ENCODE measurements around the gene THEM5. TPM values are rescaled to one million over a fixed set of nuclear protein-coding genes. Genes with fewer than 3 reads are reported as not detected.

THEM5 gene
- total RNA-seq, 3 donors from 2014 or later: not detected

DNA sequence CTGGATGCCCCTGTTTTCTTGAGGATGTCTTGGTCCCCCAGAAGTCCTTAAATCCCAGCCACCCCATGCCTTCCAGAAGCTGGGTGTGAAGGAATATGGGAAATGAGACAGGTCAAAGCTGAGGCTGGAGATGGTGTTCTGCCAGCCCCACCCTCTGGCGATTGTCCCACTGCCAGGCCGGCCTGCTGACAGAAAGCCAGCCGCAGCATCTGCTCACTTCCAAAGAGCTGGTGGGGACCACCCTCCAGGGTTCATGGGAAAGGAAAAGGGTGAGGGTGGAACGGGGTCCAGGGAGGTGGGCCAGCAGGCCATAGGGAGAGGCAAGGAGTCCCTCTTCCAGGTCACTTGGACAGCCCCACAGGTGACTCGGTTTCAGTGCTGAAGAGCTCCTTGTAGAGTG, 46.4 kb downstream of the THEM5 start:
- Histone ChIP-seq H3K4me3 (no peak overlapping the region), H3K4me1 (no peaks in the 10 kb centered on the region), H3K36me3 (no peaks in the 10 kb centered on the region), H3K27me3 (no peaks in the 10 kb centered on the region), H3K9me3 (no peaks in the 10 kb centered on the region), H3K27ac (no peak overlapping the region)
- intact Hi-C loops (cut with DNase I; ENCODE audit: low total_unique reads): loop anchor here (5.0 kb wide), 1 partner anchor 1345 kb away; no protein-coding TSS in a partner anchor
- DNase-seq (ENCODE audit: low spot score in 2 of 2): no peak
- no peak for TF ChIP-seq POLR2A (IDR thresholded peaks at IDR 0.05)
- TF ChIP-seq POLR2AphosphoS5 (IDR thresholded peaks at IDR 0.05): no peak
- TF ChIP-seq, protein P1, sequence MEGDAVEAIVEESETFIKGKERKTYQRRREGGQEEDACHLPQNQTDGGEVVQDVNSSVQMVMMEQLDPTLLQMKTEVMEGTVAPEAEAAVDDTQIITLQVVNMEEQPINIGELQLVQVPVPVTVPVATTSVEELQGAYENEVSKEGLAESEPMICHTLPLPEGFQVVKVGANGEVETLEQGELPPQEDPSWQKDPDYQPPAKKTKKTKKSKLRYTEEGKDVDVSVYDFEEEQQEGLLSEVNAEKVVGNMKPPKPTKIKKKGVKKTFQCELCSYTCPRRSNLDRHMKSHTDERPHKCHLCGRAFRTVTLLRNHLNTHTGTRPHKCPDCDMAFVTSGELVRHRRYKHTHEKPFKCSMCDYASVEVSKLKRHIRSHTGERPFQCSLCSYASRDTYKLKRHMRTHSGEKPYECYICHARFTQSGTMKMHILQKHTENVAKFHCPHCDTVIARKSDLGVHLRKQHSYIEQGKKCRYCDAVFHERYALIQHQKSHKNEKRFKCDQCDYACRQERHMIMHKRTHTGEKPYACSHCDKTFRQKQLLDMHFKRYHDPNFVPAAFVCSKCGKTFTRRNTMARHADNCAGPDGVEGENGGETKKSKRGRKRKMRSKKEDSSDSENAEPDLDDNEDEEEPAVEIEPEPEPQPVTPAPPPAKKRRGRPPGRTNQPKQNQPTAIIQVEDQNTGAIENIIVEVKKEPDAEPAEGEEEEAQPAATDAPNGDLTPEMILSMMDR (IDR thresholded peaks at IDR 0.05): no peak

DNA sequence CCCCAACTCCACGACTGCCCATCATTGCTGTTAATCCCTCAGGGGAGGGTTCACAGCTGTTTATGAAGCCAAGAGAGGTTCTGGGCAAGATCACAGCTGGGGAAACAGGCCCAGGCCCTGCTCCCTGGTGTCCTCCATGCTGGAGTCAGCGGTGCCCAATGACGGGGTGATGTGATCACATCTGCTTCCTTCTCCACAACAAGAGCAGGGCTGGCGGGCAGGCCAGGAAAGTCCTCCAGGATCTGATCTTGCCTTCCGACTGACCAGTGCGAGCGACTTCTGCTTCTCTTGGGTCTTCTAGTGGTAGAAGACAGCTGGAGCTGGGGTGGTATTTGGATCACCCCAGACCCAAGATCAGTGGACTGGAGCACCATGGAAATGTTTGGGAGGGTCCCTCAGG, 47.3 kb downstream of the THEM5 start:
- TF ChIP-seq POLR2A (IDR thresholded peaks at IDR 0.05) (no peak), POLR2AphosphoS5 (IDR thresholded peaks at IDR 0.05) (no peak)
- TF ChIP-seq, protein P1 (IDR thresholded peaks at IDR 0.05): no peak
- intact Hi-C loops (cut with DNase I; ENCODE audit: low total_unique reads): loop anchor here (5.0 kb wide), 1 partner anchor 1344 kb away; no protein-coding TSS in a partner anchor
- Histone ChIP-seq H3K4me3 (no peak overlapping the region), H3K9me3 (no peaks in the 10 kb centered on the region), H3K27ac (no peak overlapping the region), H3K4me1 (no peaks in the 10 kb centered on the region), H3K36me3 (no peaks in the 10 kb centered on the region), H3K27me3 (no peaks in the 10 kb centered on the region)
- DNase-seq (ENCODE audit: low spot score in 2 of 2): no peak

DNA sequence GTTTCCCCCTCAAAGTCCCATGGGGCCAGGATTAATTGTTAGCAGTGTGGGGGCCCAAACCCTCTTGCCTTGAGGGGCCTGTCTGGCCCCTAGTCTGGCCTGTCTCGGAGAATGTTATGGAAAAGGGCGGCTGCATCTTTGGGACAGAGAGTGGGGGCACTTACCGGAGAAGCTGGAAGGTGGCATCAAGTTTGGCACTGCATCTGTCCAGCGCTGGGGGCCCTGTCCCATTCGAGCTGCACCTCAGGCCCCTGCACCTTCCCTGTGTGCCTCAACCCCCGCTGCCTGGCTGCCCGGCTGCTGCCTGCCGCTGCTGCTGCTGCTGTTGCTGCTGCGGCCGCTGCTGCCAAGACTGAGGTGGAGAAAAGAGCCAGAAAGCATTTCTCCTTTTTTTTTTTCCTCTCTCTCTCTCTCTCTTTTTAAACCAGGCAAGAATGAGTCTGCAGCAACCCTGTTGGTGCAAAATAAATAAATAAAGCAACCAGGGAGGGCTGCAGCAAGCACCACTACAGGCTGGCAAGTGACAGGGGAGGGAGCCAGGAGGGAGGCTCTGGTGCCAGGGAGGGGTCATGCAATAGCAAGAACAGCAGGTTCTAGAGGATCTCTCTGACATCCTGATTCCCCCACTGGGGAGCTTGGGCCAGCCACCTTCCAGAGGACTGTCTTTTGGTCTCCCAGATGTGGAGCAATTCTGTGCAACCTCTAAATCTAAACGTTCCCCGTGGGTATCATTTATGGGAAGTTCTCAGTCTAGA, 48.3 kb downstream of the THEM5 start, which contains the start of gene LINGO4:
TSS of gene LINGO4 (minus strand) at position 354 of the 755 bp plus-strand sequence. CDS start 2,715 bp downstream, outside the sequence.
- H3K4me3 ChIP-seq: no peak within 1 kb of the TSS
- no peaks in the 10 kb centered on the region for H3K4me1 ChIP-seq
- H3K27ac ChIP-seq: no peak within 1 kb of the TSS
- H3K27me3 ChIP-seq: no peaks in the 10 kb centered on the region
- H3K36me3 ChIP-seq: no peaks in the 10 kb centered on the region
- TF ChIP-seq POLR2AphosphoS5 (IDR thresholded peaks at IDR 0.05) (no peak), POLR2A (IDR thresholded peaks at IDR 0.05) (no peak)
- TF ChIP-seq, protein P1 (IDR thresholded peaks at IDR 0.05): no peak
- H3K9me3 ChIP-seq: no peaks in the 10 kb centered on the region
- DNase-seq (ENCODE audit: low spot score in 2 of 2): no peak
- intact Hi-C loops (cut with DNase I; ENCODE audit: low total_unique reads): loop anchor here (5.0 kb wide), 1 partner anchor 1343 kb away; no protein-coding TSS in a partner anchor

DNA sequence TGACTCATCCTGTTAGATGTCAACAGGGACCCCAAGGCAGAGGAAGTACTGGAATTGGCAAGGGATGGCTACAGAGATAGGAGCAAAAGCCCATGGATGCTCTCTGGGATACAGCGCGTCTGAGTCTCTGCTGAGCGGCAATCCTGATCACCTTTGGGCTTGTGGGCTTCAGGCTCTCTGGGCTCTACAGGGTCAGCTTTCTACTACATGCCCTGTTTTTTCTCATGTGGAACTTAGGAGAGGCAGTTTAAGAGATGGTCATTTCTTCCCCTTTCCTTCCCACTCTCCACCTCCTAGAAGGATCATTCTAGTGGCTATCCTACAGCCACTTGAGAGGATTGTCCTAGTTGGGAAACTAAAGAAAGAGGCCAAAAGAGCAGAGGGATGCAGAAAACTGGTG, 49.6 kb downstream of the THEM5 start:
- no peak for TF ChIP-seq POLR2A (IDR thresholded peaks at IDR 0.05)
- TF ChIP-seq, protein P1 (IDR thresholded peaks at IDR 0.05): no peak
- TF ChIP-seq POLR2AphosphoS5 (IDR thresholded peaks at IDR 0.05): no peak
- intact Hi-C loops (cut with DNase I; ENCODE audit: low total_unique reads): no loop called here
- Histone ChIP-seq H3K9me3 (no peaks in the 10 kb centered on the region), H3K27ac (no peak overlapping the region), H3K27me3 (no peaks in the 10 kb centered on the region), H3K36me3 (no peaks in the 10 kb centered on the region), H3K4me3 (no peak overlapping the region), H3K4me1 (no peaks in the 10 kb centered on the region)
- no peak for DNase-seq (ENCODE audit: low spot score in 2 of 2)

DNA sequence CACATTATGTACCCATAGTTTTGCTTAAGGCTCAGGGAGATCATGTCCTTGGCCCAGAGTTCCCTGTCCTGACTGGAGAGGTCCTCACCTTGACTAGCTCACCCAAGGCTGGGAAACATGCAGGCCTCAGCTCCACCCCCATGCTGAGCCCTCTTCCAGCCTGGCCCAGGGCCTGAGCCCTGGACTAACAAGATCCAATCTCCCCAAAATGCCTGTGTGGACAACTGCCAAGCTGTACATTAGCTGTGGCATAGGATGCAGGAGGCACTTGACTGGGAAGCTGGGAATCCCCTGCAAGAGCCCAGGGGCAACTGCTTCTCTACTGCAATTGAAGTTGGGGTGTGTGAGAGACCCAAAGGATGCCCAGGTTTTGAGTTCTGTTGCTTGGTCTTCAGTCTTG, 50.3 kb downstream of the THEM5 start:
- H3K27me3 ChIP-seq: no peaks in the 10 kb centered on the region
- no peaks in the 10 kb centered on the region for H3K36me3 ChIP-seq
- intact Hi-C loops (cut with DNase I; ENCODE audit: low total_unique reads): no loop called here

More for the DNA sequence above, 50.3 kb downstream of the THEM5 start:
- Histone ChIP-seq H3K4me1 (no peaks in the 10 kb centered on the region), H3K9me3 (no peaks in the 10 kb centered on the region), H3K27ac (no peak overlapping the region), H3K4me3 (no peak overlapping the region)
- TF ChIP-seq POLR2A (IDR thresholded peaks at IDR 0.05) (no peak), POLR2AphosphoS5 (IDR thresholded peaks at IDR 0.05) (no peak)
- TF ChIP-seq, protein P1 (IDR thresholded peaks at IDR 0.05): no peak
- DNase-seq (ENCODE audit: low spot score in 2 of 2): no peak

Measured in breast epithelium (tissue), 4 donors.